ENCODE measurements around the gene DDIT4. TPM values are rescaled to one million over a fixed set of nuclear protein-coding genes. Genes with fewer than 3 reads are reported as not detected.

DDIT4 gene
- total RNA-seq, 2 experiments from 2014 or later: 1,071 to 1,096 TPM

- Mint-ChIP-seq H3K36me3 (ENCODE audit: low read depth) (peaks cover 13% of the 10 kb centered on the region), H3K27me3 (no peaks in the 10 kb centered on the region), H3K4me1 (ENCODE audit: low read depth) (peaks cover 55% of the 10 kb centered on the region), H3K27ac (peak overlapping the region; percentile 87), H3K9me3 (no peaks in the 10 kb centered on the region), H3K4me3 (no peak overlapping the region)
- intact Hi-C loops (cut with micrococcal nuclease): no loop called here
- POLR2A ChIA-PET: interaction anchor here (1.2 to 28.1 kb wide), 4 partner anchors 11 to 40 kb away, joined by 3 to 796 read pairs (median 79); partner anchors contain the start of gene DDIT4
- CTCF ChIA-PET: interaction anchor here (1.1 to 3.6 kb wide), 4 partner anchors 10 to 68 kb away, joined by 3 to 10 read pairs (median 6); no protein-coding TSS in a partner anchor
- TF ChIP-seq CTCF (IDR thresholded peaks at IDR 0.05): no peak
- ATAC-seq: no peak
- no peak for DNase-seq
Measured at GRCh38 chr10:72315611-72316385, 42.1 kb downstream of the DDIT4 start.

DNA sequence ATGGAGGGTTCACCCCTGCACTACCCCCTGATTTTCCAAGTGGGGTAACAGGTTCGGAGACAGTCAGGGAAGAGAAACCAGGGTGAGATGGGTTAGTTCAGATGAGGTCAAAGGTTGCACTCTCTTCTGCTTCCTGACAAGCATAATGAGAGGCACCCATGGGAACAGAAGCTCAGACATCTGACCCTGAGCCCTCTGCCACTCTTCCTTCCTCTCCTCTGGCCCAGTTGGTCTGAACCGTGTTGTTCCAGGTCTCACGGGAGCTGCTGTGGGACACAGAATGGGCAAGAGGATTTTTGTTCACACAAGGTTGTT, 42.6 kb downstream of the DDIT4 start:
- no peaks in the 10 kb centered on the region for H3K27me3 Mint-ChIP-seq
- ChIA-PET POLR2A (interaction anchor here (1.2 to 28.1 kb wide), 4 partner anchors 10 to 41 kb away, joined by 3 to 796 read pairs (median 79); partner anchors contain the start of gene DDIT4), CTCF (interaction anchor here (1.1 to 3.6 kb wide), 5 partner anchors 10 to 68 kb away, joined by 3 to 10 read pairs (median 6); no protein-coding TSS in a partner anchor)
- no peak overlapping the region for H3K4me3 Mint-ChIP-seq
- no peak for TF ChIP-seq CTCF (IDR thresholded peaks at IDR 0.05)
- peaks cover 59% of the 10 kb centered on the region for H3K4me1 Mint-ChIP-seq (ENCODE audit: low read depth)
- ATAC-seq (no peak), DNase-seq (no peak)
- H3K9me3 Mint-ChIP-seq: no peaks in the 10 kb centered on the region
- peak overlapping the region; percentile 87 for H3K27ac Mint-ChIP-seq
- intact Hi-C loops (cut with micrococcal nuclease): no loop called here
- peaks cover 13% of the 10 kb centered on the region for H3K36me3 Mint-ChIP-seq (ENCODE audit: low read depth)

- intact Hi-C loops (cut with micrococcal nuclease): no loop called here
Measured at GRCh38 chr10:72316748-72317435, 43.2 kb downstream of the DDIT4 start.

DNA sequence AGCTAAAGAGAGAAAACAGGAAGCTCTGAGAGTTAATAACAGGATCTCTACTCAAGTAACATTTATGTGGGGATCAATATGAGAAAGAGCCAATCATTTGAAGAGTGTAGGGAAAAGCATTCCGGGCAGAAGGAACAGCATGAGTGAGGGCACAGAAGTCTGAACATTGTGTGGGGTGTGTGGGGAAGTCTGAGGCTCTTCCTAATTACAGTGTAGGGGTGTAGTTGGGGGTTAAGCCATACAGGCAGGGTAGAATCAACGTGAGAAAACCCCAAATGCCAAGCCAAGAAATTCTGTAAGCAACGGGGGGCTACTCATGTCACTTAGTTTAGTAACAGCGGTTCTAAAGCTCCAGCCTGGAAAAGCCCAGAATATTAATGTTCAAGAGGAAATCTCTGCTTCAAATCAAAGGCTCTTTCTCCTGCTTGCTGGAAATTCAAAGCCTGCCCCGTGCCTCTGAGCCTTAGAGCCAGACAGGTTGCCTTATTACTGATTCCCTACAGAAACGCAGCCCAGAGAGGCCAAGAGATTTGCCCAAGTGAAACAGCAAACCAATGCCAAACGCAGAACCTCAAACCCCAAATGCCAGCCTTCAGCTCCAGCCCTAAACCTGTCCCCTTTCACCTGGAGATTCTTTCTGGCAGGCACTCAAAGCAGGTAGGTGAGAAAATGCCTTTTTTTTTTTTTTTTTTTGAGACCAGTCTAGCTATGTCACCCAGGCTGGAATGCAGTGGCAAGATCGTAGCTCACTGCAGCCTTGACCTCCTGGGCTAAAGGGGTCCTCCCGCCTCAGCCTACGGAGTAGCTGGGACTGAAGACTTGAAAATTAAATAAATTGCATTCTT, 44.9 kb downstream of the DDIT4 start:
- TF ChIP-seq CTCF (IDR thresholded peaks at IDR 0.05): no peak
- Mint-ChIP-seq H3K27me3 (no peaks in the 10 kb centered on the region), H3K4me1 (ENCODE audit: low read depth) (peaks cover 73% of the 10 kb centered on the region), H3K27ac (peak overlapping the region; percentile 93), H3K4me3 (peak overlapping the region; percentile 86), H3K36me3 (ENCODE audit: low read depth) (peaks cover 13% of the 10 kb centered on the region), H3K9me3 (no peaks in the 10 kb centered on the region)
- DNase-seq: no peak
- no peak for ATAC-seq
- ChIA-PET POLR2A (interaction anchor here (0.5 to 28.1 kb wide), 8 partner anchors 14 to 447 kb away, joined by 3 to 796 read pairs (median 28); partner anchors contain the start of gene DDIT4), CTCF (interaction anchor here (0.7 to 5.6 kb wide), 7 partner anchors 10 to 44 kb away, joined by 3 to 41 read pairs (median 6); partner anchors contain the start of gene DDIT4)
- intact Hi-C loops (cut with micrococcal nuclease): loop anchor here (2.0 kb wide), 1 partner anchor 14 kb away; no protein-coding TSS in a partner anchor

More at GRCh38 chr10:72316748-72317435, 43.2 kb downstream of the DDIT4 start:
- ATAC-seq: no peak
- Mint-ChIP-seq H3K4me3 (peak overlapping the region; percentile 14), H3K27me3 (no peaks in the 10 kb centered on the region), H3K36me3 (ENCODE audit: low read depth) (peaks cover 13% of the 10 kb centered on the region), H3K4me1 (ENCODE audit: low read depth) (peaks cover 61% of the 10 kb centered on the region), H3K27ac (peak overlapping the region; percentile 87), H3K9me3 (no peaks in the 10 kb centered on the region)
- DNase-seq: peak; percentile 75
- TF ChIP-seq CTCF (IDR thresholded peaks at IDR 0.05): no peak
- POLR2A ChIA-PET: interaction anchor here (1.2 to 28.1 kb wide), 4 partner anchors 10 to 41 kb away, joined by 3 to 796 read pairs (median 79); partner anchors contain the start of gene DDIT4
- CTCF ChIA-PET: interaction anchor here (1.1 to 3.6 kb wide), 5 partner anchors 11 to 69 kb away, joined by 3 to 10 read pairs (median 6); no protein-coding TSS in a partner anchor

Data from activated CD8-positive, alpha-beta T cell treated with anti-CD3 and anti-CD28 coated beads for 36 hours (primary cell).